Astrocyte of the spinal cord (primary cell): ENCODE results near the gene ACSL5.

Experiments
- DNase-seq: peaks from one replicate; pipeline ENCODE4 v3.0.0; 2011; ENCODE audit warnings: low read depth, low spot score
- H3K4me3 ChIP-seq: 2 replicates; pipeline ENCODE4 v1.5.1; 2011; ENCODE audit warnings: low read depth, mild to moderate bottlenecking, low read length, moderate library complexity
- in situ Hi-C: cut with HindIII; loops from 2 replicates; pipeline ENCODE4 v1.10.0; 2017; ENCODE audit warnings: low sequenced_read_pairs
- TF ChIP-seq, protein P1 (sequence below): IDR thresholded peaks from 2 replicates; pipeline ENCODE4 v1.5.1; 2012; ENCODE audit warnings: low read depth, mild to moderate bottlenecking, low read length, inconsistent platforms

ACSL5 gene, protein sequence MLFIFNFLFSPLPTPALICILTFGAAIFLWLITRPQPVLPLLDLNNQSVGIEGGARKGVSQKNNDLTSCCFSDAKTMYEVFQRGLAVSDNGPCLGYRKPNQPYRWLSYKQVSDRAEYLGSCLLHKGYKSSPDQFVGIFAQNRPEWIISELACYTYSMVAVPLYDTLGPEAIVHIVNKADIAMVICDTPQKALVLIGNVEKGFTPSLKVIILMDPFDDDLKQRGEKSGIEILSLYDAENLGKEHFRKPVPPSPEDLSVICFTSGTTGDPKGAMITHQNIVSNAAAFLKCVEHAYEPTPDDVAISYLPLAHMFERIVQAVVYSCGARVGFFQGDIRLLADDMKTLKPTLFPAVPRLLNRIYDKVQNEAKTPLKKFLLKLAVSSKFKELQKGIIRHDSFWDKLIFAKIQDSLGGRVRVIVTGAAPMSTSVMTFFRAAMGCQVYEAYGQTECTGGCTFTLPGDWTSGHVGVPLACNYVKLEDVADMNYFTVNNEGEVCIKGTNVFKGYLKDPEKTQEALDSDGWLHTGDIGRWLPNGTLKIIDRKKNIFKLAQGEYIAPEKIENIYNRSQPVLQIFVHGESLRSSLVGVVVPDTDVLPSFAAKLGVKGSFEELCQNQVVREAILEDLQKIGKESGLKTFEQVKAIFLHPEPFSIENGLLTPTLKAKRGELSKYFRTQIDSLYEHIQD

GRCh38 chr10:112373912-112374338 is at the start of gene ACSL5:
Gene ACSL5, plus strand, starts transcription at chr10:112374116. Its CDS starts 20,831 bp downstream, at chr10:112394947.
- DNase-seq, result no peak
- TF ChIP-seq, protein P1, sequence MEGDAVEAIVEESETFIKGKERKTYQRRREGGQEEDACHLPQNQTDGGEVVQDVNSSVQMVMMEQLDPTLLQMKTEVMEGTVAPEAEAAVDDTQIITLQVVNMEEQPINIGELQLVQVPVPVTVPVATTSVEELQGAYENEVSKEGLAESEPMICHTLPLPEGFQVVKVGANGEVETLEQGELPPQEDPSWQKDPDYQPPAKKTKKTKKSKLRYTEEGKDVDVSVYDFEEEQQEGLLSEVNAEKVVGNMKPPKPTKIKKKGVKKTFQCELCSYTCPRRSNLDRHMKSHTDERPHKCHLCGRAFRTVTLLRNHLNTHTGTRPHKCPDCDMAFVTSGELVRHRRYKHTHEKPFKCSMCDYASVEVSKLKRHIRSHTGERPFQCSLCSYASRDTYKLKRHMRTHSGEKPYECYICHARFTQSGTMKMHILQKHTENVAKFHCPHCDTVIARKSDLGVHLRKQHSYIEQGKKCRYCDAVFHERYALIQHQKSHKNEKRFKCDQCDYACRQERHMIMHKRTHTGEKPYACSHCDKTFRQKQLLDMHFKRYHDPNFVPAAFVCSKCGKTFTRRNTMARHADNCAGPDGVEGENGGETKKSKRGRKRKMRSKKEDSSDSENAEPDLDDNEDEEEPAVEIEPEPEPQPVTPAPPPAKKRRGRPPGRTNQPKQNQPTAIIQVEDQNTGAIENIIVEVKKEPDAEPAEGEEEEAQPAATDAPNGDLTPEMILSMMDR, result no peak
- no peak within 1 kb of the TSS for H3K4me3 ChIP-seq
- in situ Hi-C loops, result no loop called here

DNA sequence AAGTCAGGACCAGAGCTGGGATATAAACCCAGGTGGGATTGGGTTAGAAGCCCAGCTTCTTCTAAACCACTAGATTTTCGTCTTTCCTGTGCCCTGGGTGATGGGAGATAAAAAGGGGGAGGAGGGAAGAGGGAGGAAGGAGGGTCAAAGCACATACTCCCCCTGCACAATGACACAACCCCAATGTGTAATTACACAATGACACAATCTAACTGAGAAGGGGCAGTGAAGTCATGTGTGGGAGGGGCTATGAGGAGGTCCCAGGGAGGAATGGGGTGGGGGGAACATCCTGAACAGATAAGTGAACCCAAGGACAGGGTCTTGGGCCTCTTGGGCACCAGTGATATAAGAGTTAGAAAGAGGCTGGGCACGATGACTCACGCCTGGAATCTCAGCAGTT is 46.2 kb upstream of the ACSL5 start:
- TF ChIP-seq, protein P1, result no peak
- in situ Hi-C loops, result no loop called here
- no peak overlapping the region for H3K4me3 ChIP-seq
- no peak for DNase-seq

DNA sequence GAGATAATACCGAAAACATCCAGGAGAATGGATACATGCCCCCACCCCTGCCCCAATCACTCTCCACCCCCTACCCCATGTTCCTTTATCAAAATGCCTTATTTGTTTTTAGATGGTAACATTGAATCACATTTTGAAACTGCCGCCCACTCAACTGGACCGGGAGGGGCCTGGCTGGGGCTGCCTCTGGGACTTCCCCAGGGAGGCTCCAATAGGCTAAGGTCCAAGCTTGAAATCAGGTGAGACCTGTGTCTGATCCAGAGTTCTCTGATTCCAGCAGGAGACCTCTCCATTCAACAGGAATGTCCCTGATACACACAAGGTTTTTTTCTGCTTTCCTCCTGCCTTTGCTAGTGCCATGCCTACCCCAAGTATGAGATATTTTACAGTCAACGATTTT is 43.8 kb upstream of the ACSL5 start:
- H3K4me3 ChIP-seq, result no peak overlapping the region
- DNase-seq, result no peak
- in situ Hi-C loops, result no loop called here
- TF ChIP-seq, protein P1, result no peak

DNA sequence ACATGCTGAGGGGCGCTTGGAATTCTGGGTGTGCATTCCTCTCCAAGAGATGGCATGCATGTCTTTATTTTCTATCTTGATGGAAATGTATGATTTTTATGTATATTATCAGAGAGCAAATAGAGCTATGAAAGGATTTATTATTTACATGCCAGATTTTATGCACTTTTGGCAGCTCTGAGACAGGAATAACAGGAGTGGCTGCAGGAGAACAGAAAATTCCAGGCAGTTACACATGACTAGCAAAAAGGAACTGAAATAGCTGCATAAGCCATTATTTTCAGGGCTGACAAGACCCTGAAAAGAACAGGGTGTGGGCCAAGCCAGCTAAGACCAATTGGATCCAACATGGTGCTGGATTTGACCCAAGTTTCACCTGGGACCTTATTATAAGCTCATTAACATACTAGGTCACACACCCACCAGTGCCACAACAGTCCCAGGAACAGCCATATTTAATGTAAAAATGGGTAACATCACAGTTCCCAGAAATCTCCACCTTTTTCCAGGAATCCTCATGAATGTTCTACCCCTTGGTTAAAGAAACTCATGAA is 43.2 kb upstream of the ACSL5 start:
- TF ChIP-seq, protein P1, result no peak
- no peak overlapping the region for H3K4me3 ChIP-seq
- no peak for DNase-seq
- in situ Hi-C loops, result no loop called here

DNA sequence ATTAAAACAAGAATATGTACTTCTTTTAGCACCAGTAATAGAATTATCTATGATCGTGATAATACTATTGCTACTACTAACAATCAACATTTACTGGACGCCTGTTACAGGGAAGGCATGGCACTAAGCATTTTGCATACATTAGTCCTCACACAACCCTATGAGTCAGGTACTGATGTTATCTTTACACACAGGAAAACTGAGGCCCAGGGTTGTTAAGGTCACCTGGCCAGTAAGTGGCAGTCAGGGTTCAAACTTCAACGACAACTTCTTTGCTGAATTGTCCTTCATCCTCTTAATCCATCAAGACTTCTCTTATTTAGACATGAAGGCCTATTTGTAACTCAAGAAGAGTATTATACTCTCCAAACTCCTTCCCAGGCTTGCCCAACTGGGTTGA is 41.9 kb upstream of the ACSL5 start:
- TF ChIP-seq, protein P1, result no peak
- no peak for DNase-seq
- in situ Hi-C loops, result no loop called here
- H3K4me3 ChIP-seq, result no peak overlapping the region

GRCh38 chr10:112332509-112333228 is 41.2 kb upstream of the ACSL5 start:
- TF ChIP-seq, protein P1, result no peak

More at GRCh38 chr10:112332509-112333228, 41.2 kb upstream of the ACSL5 start:
- in situ Hi-C loops, result no loop called here
- no peak overlapping the region for H3K4me3 ChIP-seq
- DNase-seq, result peak; percentile 3
